Heart left ventricle (tissue), 13 donors: ENCODE measurements around the gene PLAU.

Source experiments
- POLR2A ChIP-seq, 2 donors: fragments of 450-650 bp; IDR thresholded peaks; one replicate each; pipeline ENCODE4 v1.6.1; 2017; ENCODE audit warnings: antibody characterized with exemption in 2 of 2, mild to moderate bottlenecking in 2 of 2, moderate library complexity in 2 of 2
- TF ChIP-seq, protein P1 (sequence below), 12 donors: fragments of 200-600 bp; sonication (generic) in 4 of 12; IDR thresholded peaks; one replicate each; pipeline versions ENCODE4 v1.5.0 to v1.8.0; 2018 to 2022; ENCODE audit warnings: antibody characterized with exemption in 12 of 12, mild to moderate bottlenecking in 5 of 12
- donor health status: ischemic (EF 13 %, LVEDD 7.1; RV severe dilation, severe dysfunction).
- donor health status: DM: no; HTN: yes; CAD: no.
- donor health status: DM: no; HTN: no; CAD: no.
- donor health status: ischemic (EF 25% LVEDD 6.9; RV normal size, moderate dysfunction).
- donor health status: ischemic (EF 25% LVEDD 5.7; RV mildly dilated, moderate dysfunction).
- donor health status: ischemic (EF 35%, LVEDD 5.7; RV mildly dilated, moderate dysfunction).
- donor health status: nonischemic (EF 11% LVEDD 7.7; RV severe dilation, severe dysfunction).
- donor health status: DM: yes; HTN: yes; CAD: no.
- donor health status: PGD.
- donor health status: ischemic (EF 29% LVEDD 5.4; RV normal size, mild dysfunction).
- donor health status: nonischemic (EF 23%, LVEDD 6.1; RV moderate dilation, normal function).

DNA sequence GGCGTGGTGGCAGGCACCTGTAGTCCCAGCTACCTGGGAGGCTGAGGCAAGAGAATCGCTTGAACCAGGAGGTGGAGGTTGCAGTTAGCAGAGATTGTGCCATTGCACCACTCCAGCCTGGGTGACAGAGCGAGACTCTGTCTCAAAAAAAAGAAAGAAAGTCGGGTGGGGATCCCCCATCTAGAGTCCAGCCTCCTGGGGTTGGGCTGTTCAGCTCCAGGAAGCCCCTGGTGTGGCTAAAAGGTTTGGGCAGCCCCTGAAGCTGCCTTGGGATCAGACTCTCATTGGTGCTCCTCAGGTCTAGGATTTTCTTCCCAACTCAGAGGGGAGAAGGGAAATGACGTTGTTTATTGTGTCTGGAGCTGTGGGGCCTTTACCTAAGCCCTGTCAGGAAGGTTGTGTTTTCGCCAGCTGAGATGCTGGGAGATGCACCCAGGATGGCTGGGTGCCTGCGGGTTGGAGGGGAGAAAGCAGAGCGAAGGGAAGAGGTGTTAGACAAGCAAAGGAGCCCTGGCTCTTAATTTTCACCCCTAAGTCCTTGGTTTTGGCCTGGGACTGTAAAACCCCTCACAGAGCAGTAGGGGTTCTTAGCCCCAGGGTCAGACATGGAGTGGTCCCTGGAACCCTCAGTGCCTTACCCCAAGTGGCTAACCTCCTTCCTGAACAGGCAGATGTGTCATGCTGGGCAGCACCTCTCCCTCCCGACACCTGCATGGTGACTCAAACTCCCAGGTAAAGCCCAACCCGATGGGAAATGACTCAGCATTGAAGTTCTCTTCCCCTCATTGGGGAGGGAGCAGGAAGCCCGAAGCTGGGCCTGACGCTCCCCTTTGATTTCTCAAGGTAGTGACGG, 21.1 kb downstream of the PLAU start:
- TF ChIP-seq, protein P1, sequence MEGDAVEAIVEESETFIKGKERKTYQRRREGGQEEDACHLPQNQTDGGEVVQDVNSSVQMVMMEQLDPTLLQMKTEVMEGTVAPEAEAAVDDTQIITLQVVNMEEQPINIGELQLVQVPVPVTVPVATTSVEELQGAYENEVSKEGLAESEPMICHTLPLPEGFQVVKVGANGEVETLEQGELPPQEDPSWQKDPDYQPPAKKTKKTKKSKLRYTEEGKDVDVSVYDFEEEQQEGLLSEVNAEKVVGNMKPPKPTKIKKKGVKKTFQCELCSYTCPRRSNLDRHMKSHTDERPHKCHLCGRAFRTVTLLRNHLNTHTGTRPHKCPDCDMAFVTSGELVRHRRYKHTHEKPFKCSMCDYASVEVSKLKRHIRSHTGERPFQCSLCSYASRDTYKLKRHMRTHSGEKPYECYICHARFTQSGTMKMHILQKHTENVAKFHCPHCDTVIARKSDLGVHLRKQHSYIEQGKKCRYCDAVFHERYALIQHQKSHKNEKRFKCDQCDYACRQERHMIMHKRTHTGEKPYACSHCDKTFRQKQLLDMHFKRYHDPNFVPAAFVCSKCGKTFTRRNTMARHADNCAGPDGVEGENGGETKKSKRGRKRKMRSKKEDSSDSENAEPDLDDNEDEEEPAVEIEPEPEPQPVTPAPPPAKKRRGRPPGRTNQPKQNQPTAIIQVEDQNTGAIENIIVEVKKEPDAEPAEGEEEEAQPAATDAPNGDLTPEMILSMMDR (IDR thresholded peaks at IDR 0.05) = no peak
- TF ChIP-seq POLR2A (IDR thresholded peaks at IDR 0.05) = no peak
